ENCODE measurements around the gene PPP1R13B. TPM values are rescaled to one million over a fixed set of nuclear protein-coding genes. Genes with fewer than 3 reads are reported as not detected.

The PPP1R13B gene
- total RNA-seq, 6 experiments from 2014 or later: 9.2 to 22.4 (median 13.9) TPM

- Histone ChIP-seq H3K4me1 (peaks cover 0 to 7% (median 2%) of the 10 kb centered on the region in 4 donors), H3K27ac (no peak overlapping the region), H3K27me3 (no peaks in the 10 kb centered on the region), H3K9me3 (no peaks in the 10 kb centered on the region), H3K36me3 (no peaks in the 10 kb centered on the region), H3K4me3 (peak overlapping the region in 1 of 3 donors; percentile 94)
- no peak for ATAC-seq
- 64% methylated on average over 14 of the region's 16 CpGs for WGBS (ENCODE audit: insufficient coverage, low coverage, low lambda C conversion rate, missing lambda C conversion rate)
- no peak for TF ChIP-seq CTCF (IDR thresholded peaks at IDR 0.05)
- TF ChIP-seq POLR2A (IDR thresholded peaks at IDR 0.05): no peak
- intact Hi-C loops (cut with DNase I): no loop called here
- DNase-seq: no peak
Measured at GRCh38 chr14:103714063-103714724, 133.2 kb downstream of the PPP1R13B start.

- Histone ChIP-seq H3K4me3 (no peak overlapping the region), H3K4me1 (peaks cover 0 to 7% (median 2%) of the 10 kb centered on the region in 4 donors), H3K27ac (no peak overlapping the region), H3K36me3 (no peaks in the 10 kb centered on the region), H3K27me3 (no peaks in the 10 kb centered on the region), H3K9me3 (no peaks in the 10 kb centered on the region)
- ATAC-seq (no peak), DNase-seq (no peak)
- 86% methylated on average over 4 of the region's 18 CpGs for WGBS (ENCODE audit: insufficient coverage, low coverage, low lambda C conversion rate, missing lambda C conversion rate)
- intact Hi-C loops (cut with DNase I): no loop called here
- TF ChIP-seq POLR2A (IDR thresholded peaks at IDR 0.05): no peak
- TF ChIP-seq CTCF (IDR thresholded peaks at IDR 0.05): no peak
Measured at GRCh38 chr14:103713304-103714062, 133.9 kb downstream of the PPP1R13B start.

GRCh38 chr14:103712633-103713247, 134.6 kb downstream of the PPP1R13B start:
- no peak for ATAC-seq

GRCh38 chr14:103711516-103712431, 135.6 kb downstream of the PPP1R13B start:
- Histone ChIP-seq H3K36me3 (no peaks in the 10 kb centered on the region), H3K9me3 (no peaks in the 10 kb centered on the region), H3K4me3 (no peak overlapping the region), H3K27me3 (no peaks in the 10 kb centered on the region), H3K27ac (no peak overlapping the region), H3K4me1 (peaks cover 0 to 5% (median 2%) of the 10 kb centered on the region in 4 donors)
- TF ChIP-seq POLR2A (IDR thresholded peaks at IDR 0.05) (no peak), CTCF (IDR thresholded peaks at IDR 0.05) (no peak)
- DNase-seq (no peak), ATAC-seq (no peak)
- intact Hi-C loops (cut with DNase I): no loop called here
- 32% methylated on average over 4 of the region's 27 CpGs for WGBS (ENCODE audit: insufficient coverage, low coverage, low lambda C conversion rate, missing lambda C conversion rate)

More at GRCh38 chr14:103712633-103713247, 134.6 kb downstream of the PPP1R13B start:
- Histone ChIP-seq H3K36me3 (no peaks in the 10 kb centered on the region), H3K27ac (no peak overlapping the region), H3K9me3 (no peaks in the 10 kb centered on the region), H3K4me1 (peaks cover 0 to 7% (median 2%) of the 10 kb centered on the region in 4 donors), H3K4me3 (no peak overlapping the region), H3K27me3 (no peaks in the 10 kb centered on the region)
- intact Hi-C loops (cut with DNase I): no loop called here
- WGBS (ENCODE audit: insufficient coverage, low coverage, low lambda C conversion rate, missing lambda C conversion rate): 74% methylated on average over 11 of the region's 24 CpGs
- no peak for TF ChIP-seq POLR2A (IDR thresholded peaks at IDR 0.05)
- DNase-seq: no peak
